NB4 (cell line): Measurements from ENCODE around the gene LRFN2.

Experiments used
- DNase-seq: peaks from one replicate; pipeline ENCODE4 v3.0.0; 2010; ENCODE audit warnings: low read depth
- H3K4me3 ChIP-seq: one replicate; pipeline ENCODE4 v1.5.1; 2011; ENCODE audit warnings: mild to moderate bottlenecking, low read depth, low read length, moderate library complexity
- MAX ChIP-seq: IDR thresholded peaks from 2 replicates; pipeline ENCODE4 v1.6.1; 2011; ENCODE audit warnings: low read depth, low read length
- MYC ChIP-seq: IDR thresholded peaks from 2 replicates; pipeline ENCODE4 v1.6.1; 2011; ENCODE audit warnings: low read depth, low read length
- POLR2A ChIP-seq: IDR thresholded peaks from 2 replicates; pipeline ENCODE4 v1.6.1; 2011; ENCODE audit warnings: mild to moderate bottlenecking; ENCODE audit not compliant: insufficient read length; ENCODE audit errors: extremely low read depth
- TF ChIP-seq, protein P1 (sequence below): IDR thresholded peaks from one replicate; pipeline ENCODE4 v1.5.1; 2012; ENCODE audit warnings: low read depth, low read length

The LRFN2 gene

GRCh38 chr6:40427196-40427595, 160.0 kb downstream of the LRFN2 start:
- no peak for DNase-seq

GRCh38 chr6:40426346-40427066, 160.7 kb downstream of the LRFN2 start:
- no peak for DNase-seq
- H3K4me3 ChIP-seq = no peak overlapping the region
- TF ChIP-seq POLR2A (no peak), MAX (no peak), MYC (no peak)
- TF ChIP-seq, protein P1, sequence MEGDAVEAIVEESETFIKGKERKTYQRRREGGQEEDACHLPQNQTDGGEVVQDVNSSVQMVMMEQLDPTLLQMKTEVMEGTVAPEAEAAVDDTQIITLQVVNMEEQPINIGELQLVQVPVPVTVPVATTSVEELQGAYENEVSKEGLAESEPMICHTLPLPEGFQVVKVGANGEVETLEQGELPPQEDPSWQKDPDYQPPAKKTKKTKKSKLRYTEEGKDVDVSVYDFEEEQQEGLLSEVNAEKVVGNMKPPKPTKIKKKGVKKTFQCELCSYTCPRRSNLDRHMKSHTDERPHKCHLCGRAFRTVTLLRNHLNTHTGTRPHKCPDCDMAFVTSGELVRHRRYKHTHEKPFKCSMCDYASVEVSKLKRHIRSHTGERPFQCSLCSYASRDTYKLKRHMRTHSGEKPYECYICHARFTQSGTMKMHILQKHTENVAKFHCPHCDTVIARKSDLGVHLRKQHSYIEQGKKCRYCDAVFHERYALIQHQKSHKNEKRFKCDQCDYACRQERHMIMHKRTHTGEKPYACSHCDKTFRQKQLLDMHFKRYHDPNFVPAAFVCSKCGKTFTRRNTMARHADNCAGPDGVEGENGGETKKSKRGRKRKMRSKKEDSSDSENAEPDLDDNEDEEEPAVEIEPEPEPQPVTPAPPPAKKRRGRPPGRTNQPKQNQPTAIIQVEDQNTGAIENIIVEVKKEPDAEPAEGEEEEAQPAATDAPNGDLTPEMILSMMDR = no peak

More at GRCh38 chr6:40427196-40427595, 160.0 kb downstream of the LRFN2 start:
- TF ChIP-seq, protein P1 = no peak
- TF ChIP-seq MYC (no peak), MAX (no peak), POLR2A (no peak)
- no peak overlapping the region for H3K4me3 ChIP-seq

DNA sequence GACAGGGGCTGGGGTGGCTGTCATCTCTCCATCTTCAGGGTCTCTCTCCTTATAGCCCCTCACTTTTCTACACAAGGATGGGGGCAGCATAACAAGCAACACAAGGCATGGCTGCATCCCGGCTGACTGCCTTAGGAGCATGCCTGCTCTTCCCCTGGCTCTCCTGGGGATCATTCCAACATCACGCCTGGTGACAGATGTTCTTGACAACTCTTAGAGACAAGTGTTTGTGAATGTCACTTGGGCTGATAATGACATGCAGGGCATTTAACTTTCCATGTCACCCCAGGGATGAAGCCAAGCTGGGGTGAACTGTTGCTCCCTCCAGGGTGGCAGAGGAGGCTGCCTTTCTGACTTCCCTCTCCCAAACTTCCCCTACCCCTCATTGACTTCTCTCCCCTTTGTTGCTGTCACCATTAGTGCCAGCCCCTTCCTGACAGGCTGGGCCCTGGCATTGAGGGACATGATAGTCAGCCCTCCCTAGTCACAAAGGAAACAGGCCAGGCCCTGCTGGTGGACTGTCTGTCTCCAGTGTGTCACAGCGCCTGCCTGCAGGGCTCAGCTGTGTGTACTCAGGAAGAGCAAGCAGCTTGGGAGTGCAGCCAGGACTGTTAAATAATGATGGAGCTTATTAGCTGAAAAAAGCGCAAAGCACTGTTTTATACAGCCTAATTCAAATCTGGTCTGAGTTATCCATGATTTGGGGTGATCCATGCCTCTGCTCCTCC, 161.8 kb downstream of the LRFN2 start:
- TF ChIP-seq MAX = no peak
- H3K4me3 ChIP-seq = no peak overlapping the region
- no peak for DNase-seq

GRCh38 chr6:40422046-40422445, 165.1 kb downstream of the LRFN2 start:
- no peak overlapping the region for H3K4me3 ChIP-seq
- TF ChIP-seq, protein P1 = no peak
- TF ChIP-seq MYC (no peak), POLR2A (no peak), MAX (no peak)

GRCh38 chr6:40419946-40420728, 167.0 kb downstream of the LRFN2 start:
- DNase-seq = no peak
- H3K4me3 ChIP-seq = no peak overlapping the region
- TF ChIP-seq POLR2A (no peak), MYC (no peak), MAX (no peak)
- TF ChIP-seq, protein P1 = no peak

More at GRCh38 chr6:40422046-40422445, 165.1 kb downstream of the LRFN2 start:
- DNase-seq = no peak
